Esophagus (tissue), 2 donors: ENCODE measurements around the gene FBN2. TPM values are rescaled to one million over a fixed set of nuclear protein-coding genes. Genes with fewer than 3 reads are reported as not detected.
"Not testable (repeated sequence)": the region's sequence is repeated elsewhere in the genome, so short reads cannot be mapped to it uniquely, and the experiment has no call there.

Experiments used
- H3K27ac ChIP-seq, 2 donors: one replicate each; pipeline ENCODE4 v1.5.1; 2013; ENCODE audit warnings: low read depth in 2 of 2, mild to moderate bottlenecking in 2 of 2, inconsistent platforms in 1 of 2, low read length in 1 of 2, moderate library complexity in 1 of 2
- H3K27me3 ChIP-seq, 2 donors: one replicate each; pipeline ENCODE4 v1.6.1; 2013; ENCODE audit warnings: low read length in 2 of 2, control low read depth in 1 of 2, mild to moderate bottlenecking in 1 of 2; ENCODE audit not compliant: insufficient read depth in 2 of 2, control insufficient read depth in 1 of 2
- H3K36me3 ChIP-seq, 2 donors: one replicate each; pipeline ENCODE4 v1.6.1; 2013; ENCODE audit warnings: low read length in 1 of 2; ENCODE audit not compliant: control insufficient read depth in 2 of 2, insufficient read depth in 2 of 2
- H3K4me1 ChIP-seq, 2 donors: one replicate each; pipeline ENCODE4 v1.6.1; 2013; ENCODE audit warnings: low read length in 1 of 2; ENCODE audit not compliant: control insufficient read depth in 2 of 2, insufficient read depth in 2 of 2
- H3K4me3 ChIP-seq, 2 donors: one replicate each; pipeline ENCODE4 v1.5.1; 2013; ENCODE audit warnings: low read length in 2 of 2, mild to moderate bottlenecking in 2 of 2, low read depth in 1 of 2, moderate library complexity in 1 of 2
- H3K9me3 ChIP-seq, 2 donors: one replicate each; pipeline ENCODE4 v1.6.1; 2013; ENCODE audit warnings: mild to moderate bottlenecking in 2 of 2, low read depth in 1 of 2, low read length in 1 of 2, moderate library complexity in 1 of 2; ENCODE audit not compliant: control insufficient read depth in 2 of 2, insufficient read depth in 1 of 2
- WGBS, 2 donors: extraction: QIAGEN DNeasy Blood & Tissue Kit; methylation state at CpG; one replicate each; pipeline ENCODE4 v1.1.7; 2013; 5-methylcytosine and 5-hydroxymethylcytosine counted together
- polyA plus RNA-seq, 2 donors: library from polyadenylated mRNA; stranded (reverse); fragments of 200-250 nt; gene quantifications; one replicate each; pipeline ENCODE4 v1.2.3, GENCODE V29; 2013
- donor health status: healthy with polysubstance abuse.
- donor health status: Bipolar disorder and iron deficiency.

The FBN2 gene
- polyA plus RNA-seq, 2 donors, result 0.09 to 0.14 TPM

DNA sequence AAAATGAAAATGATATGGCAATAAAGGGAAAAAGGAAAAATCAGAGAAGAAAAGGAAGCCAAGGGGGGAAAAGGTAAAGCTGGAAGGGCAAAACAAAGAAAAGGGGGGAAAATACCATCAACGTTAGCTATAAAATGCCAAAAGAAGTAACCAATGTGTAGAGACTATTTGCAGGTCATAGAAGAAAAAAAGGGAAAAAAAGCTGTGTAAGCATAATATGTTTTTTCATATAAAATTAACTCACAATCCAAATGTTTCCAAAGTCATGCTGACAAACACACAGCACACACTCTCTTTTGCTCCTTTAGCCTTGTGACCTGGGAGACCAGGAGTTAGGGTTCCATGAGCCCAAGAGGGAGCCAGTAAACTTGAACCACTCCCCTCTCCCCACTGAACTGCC is 18.2 kb downstream of the FBN2 start:
- H3K4me1 ChIP-seq, result no peaks in the 10 kb centered on the region
- no peaks in the 10 kb centered on the region for H3K9me3 ChIP-seq
- no peaks in the 10 kb centered on the region for H3K36me3 ChIP-seq
- no peak overlapping the region for H3K27ac ChIP-seq
- WGBS, 2 donors, result 68 to 81% methylated on average over 1 of the region's 1 CpG
- no peak overlapping the region for H3K4me3 ChIP-seq
- no peaks in the 10 kb centered on the region for H3K27me3 ChIP-seq

DNA sequence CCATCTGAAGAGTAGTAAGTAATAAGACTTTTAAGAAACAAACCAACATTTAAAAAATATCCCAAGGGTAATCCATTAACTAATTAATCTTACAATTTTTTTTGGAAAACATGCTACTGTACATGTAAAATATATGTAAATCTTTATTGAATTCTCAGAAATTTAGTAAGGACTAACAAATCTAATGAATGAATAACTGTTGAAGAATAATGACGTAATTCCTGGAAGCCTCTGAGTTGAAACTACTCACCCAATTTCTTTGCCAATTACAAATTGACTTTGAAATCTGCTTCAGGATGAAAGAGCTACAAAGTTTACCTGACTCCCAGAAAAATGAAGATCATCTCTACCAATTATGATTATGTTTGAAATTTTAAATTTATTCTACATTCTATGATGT is 21.1 kb downstream of the FBN2 start:
- Histone ChIP-seq H3K27me3 (no peaks in the 10 kb centered on the region), H3K4me3 (no peak overlapping the region), H3K36me3 (no peaks in the 10 kb centered on the region), H3K4me1 (no peaks in the 10 kb centered on the region), H3K9me3 (no peaks in the 10 kb centered on the region), H3K27ac (no peak overlapping the region)
- WGBS, 2 donors, result 78 to 83% methylated on average over 1 of the region's 1 CpG

DNA sequence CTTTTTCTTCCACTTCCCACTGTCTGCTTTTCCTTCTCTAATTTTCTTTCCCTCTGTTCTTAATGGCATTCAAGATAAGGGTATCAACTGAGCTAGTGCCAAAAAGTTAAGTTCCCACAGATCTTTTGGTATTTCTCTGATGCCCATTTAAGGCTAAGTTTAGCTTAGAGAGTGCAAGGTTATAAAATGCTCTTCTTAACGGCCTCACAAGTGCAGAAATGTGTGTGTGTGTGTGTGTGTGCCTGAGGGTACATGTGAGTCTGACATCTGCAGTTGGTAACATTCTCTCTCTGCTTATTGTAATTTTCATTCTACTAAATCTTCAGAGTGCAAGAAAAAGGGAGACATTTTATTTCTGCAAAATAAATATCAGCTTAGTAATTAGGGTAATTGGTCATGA is 24.2 kb downstream of the FBN2 start:
- Histone ChIP-seq H3K36me3 (no peaks in the 10 kb centered on the region), H3K4me3 (no peak overlapping the region), H3K4me1 (no peaks in the 10 kb centered on the region), H3K27me3 (no peaks in the 10 kb centered on the region), H3K27ac (no peak overlapping the region), H3K9me3 (no peaks in the 10 kb centered on the region)
- WGBS, 2 donors, result 14 to 16% methylated on average over 1 of the region's 1 CpG

DNA sequence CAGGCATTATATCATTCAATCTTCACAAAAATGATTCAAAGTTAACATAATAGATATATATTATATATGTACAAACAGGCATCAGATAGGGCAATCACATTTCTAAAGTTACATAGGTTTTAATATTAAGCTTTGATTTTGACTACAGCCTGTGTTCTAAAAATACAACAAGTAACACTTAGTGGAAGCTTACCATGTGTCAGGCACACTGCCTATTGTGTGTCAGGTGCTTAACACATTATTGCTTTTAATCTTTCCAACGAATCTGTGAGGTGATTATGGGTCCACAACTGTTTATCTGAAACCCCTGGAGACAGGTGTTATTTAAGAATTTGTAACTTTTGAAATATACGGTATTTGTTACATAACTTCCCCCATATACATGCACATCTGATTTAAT is 25.2 kb downstream of the FBN2 start:
- no peak overlapping the region for H3K4me3 ChIP-seq
- no peaks in the 10 kb centered on the region for H3K4me1 ChIP-seq
- H3K9me3 ChIP-seq, result no peaks in the 10 kb centered on the region
- no peak overlapping the region for H3K27ac ChIP-seq
- WGBS, 2 donors, result 54 to 58% methylated on average over 2 of the region's 2 CpGs
- H3K27me3 ChIP-seq, result no peaks in the 10 kb centered on the region
- H3K36me3 ChIP-seq, result no peaks in the 10 kb centered on the region

DNA sequence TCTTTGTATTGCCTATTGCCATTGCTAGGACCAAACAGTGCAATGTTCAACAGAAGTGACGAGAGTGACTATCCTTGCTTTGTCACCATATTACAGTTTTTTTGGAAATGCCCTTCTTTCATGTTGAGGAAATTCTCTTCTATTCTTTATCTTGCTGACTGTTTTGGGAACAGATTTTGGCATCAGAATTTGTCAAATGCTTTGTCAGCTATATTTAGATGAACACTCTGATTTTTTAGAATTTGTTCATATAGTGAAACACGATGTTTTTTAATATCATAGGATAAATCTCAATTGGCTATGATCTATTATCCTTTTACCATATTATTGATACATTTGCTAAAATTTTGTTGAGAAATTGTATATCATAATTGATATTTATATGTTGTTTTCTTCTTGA is 31.4 kb downstream of the FBN2 start:
- no peaks in the 10 kb centered on the region for H3K27me3 ChIP-seq
- peaks cover 4 to 7% of the 10 kb centered on the region in 2 donors for H3K9me3 ChIP-seq
- H3K4me3 ChIP-seq, result no peak overlapping the region
- 90 to 93% methylated on average over 2 of the region's 2 CpGs for WGBS, 2 donors
- no peaks in the 10 kb centered on the region for H3K4me1 ChIP-seq
- H3K27ac ChIP-seq, result no peak overlapping the region
- H3K36me3 ChIP-seq, result no peaks in the 10 kb centered on the region

DNA sequence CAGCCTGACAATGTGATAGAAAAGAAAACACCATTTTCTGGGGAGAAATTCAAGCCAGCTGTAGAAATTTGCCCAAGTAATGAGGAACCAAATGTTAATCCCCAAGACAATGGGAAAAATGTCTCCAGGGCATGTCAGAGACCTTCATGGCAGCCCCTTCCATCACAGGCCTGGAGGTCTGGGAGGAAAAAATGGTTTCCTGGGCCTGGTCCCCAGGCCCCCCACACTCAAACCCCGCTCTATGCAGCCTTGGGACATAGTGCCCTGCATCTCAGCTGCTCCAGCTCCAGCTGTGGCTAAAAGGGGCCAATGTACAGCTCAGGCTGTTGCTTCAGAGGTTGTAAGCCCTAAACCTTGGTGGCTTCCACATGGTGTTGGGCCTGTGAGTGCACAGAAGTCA is 34.3 kb downstream of the FBN2 start:
- not testable (repeated sequence) for H3K27me3 ChIP-seq, H3K9me3 ChIP-seq, H3K4me1 ChIP-seq, H3K27ac ChIP-seq, H3K36me3 ChIP-seq, H3K4me3 ChIP-seq
- 64 to 83% methylated on average over 1 of the region's 1 CpG for whole genome bisulfite sequencing, 2 donors

DNA sequence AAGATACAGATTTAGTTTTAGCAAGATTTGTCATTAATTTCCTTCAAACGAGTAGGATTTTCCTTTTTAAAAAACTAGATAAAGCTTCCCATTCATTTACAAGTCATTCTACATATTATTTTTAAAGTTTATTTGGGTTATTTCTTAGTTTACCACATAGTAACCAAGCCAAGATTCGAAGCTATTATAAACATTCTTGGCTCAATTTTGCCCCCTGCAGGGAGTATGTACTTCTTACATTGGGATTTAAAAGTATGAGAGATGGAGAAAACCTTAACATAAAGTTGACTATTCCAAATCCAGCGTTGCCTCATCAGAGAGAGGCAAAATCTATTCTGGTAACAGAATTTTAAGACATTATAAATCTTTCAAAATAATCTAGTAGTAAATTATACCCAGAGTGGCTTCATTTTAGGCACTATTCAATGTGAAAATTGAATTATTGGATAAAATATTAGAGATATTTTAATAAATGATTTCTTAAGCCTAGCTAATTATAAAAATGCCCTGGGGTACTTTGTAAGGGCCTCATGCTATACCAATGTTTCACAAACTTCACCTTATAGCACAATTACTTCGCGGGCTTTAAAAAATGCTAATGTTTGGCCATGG is 39.1 kb downstream of the FBN2 start:
- no peak overlapping the region for H3K4me3 ChIP-seq
- H3K27me3 ChIP-seq, result no peaks in the 10 kb centered on the region
- WGBS, 2 donors, result 36 to 42% methylated on average over 5 of the region's 5 CpGs
- H3K9me3 ChIP-seq, result peaks cover 2 to 4% of the 10 kb centered on the region in 2 donors
- H3K36me3 ChIP-seq, result no peaks in the 10 kb centered on the region
- no peak overlapping the region for H3K27ac ChIP-seq
- H3K4me1 ChIP-seq, result no peaks in the 10 kb centered on the region

DNA sequence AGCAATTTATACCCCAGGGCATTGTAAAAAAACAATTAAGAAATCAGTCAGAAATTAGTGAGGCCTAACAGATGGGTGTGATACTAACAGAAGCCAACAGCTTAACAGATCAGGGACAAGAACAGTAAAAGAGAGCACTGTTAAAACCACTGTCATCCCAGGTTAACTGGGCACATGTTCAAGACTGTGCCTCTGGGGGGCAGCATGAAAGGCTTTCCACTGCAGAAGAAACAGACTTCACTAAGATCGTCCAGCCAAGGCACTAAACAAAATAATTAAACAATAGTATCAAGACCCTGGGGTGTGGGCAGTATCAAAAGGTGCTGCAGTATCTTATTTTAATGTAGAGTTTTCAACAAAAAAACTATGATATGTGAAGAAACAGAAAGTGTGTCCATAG is 43.5 kb downstream of the FBN2 start:
- WGBS, 2 donors, result 68 to 73% methylated on average over 1 of the region's 1 CpG
- Histone ChIP-seq H3K27me3 (no peaks in the 10 kb centered on the region), H3K4me1 (no peaks in the 10 kb centered on the region), H3K36me3 (no peaks in the 10 kb centered on the region), H3K9me3 (no peaks in the 10 kb centered on the region), H3K27ac (no peak overlapping the region), H3K4me3 (no peak overlapping the region)

DNA sequence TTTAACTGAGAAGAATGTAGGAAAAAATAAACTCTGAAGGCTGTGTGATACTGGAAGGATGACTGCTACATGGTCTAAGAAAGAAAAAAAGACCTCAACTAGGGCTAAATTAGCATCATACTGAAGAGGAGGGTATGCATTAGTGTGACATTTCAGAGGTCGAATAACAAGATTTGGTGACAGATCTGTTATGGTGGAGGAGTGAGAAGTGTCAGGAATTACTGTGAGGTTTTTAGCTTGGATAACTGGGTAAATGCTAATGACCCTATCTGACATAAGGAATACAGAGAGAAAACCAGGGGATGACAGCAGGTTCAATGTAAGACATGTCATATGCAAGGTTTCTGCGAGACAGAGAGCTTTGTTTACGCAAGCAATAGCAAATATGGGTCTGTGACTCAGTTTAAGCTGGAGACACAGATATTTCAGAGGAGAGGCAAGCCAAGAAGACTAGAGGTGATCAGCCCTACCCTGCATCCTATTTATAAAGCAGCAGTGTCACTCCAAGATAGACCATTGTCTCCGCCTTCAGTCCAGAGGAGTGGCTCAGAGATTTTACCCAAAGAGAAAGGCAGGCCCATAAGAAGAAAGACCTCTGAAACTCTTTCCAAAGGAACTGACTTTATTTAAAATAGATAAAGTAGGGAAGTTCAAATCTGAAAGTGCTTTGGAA is 44.3 kb downstream of the FBN2 start:
- Histone ChIP-seq H3K36me3 (no peaks in the 10 kb centered on the region), H3K4me1 (no peaks in the 10 kb centered on the region), H3K27me3 (no peaks in the 10 kb centered on the region), H3K4me3 (no peak overlapping the region), H3K27ac (no peak overlapping the region), H3K9me3 (no peaks in the 10 kb centered on the region)
- WGBS, 2 donors, result 93 to 96% methylated on average over 4 of the region's 4 CpGs

DNA sequence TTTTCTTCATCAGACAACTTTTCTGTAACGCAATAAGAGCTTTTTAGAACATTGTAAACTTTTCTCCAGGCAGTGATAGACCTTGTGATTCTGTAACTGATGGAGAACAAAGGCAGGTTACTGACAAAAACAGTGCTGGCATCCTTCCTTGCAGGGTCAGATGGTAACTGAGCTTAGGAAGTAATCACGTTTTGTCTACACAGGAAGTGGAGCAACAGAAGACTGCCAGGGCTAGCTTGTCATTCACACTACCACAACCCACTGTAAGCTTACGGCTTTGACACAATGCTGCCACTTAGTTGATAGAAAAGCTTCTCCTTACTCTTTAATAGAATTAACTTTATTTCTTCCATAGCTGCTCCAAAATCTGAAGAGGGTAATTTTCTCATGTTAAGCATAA is 46.8 kb downstream of the FBN2 start:
- WGBS, 2 donors, result 48 to 50% methylated on average over 3 of the region's 3 CpGs
- H3K4me3 ChIP-seq, result no peak overlapping the region
- no peaks in the 10 kb centered on the region for H3K9me3 ChIP-seq
- H3K27me3 ChIP-seq, result no peaks in the 10 kb centered on the region
- no peaks in the 10 kb centered on the region for H3K36me3 ChIP-seq
- no peak overlapping the region for H3K27ac ChIP-seq
- no peaks in the 10 kb centered on the region for H3K4me1 ChIP-seq
